Measurements from ENCODE around the gene SYNM.

DNA sequence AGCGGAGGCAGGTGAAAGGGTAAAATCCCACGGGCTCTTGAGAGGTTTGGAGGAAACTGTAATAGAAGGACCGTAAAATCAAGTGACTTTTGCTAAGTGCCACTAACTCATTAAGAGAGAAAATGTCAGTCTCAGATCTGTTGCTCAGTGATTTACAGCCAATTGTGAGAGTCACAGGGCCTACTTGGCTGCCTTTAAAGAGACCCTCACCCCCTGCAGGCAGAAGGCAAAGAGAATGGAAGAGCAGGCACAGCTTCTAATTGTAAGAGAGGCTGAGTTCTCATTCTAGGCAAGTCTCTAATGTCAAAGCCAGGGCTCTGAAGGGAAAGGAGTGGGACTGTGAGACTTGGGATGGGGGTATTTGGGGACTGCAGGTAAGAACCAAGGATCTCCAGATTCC, 9.3 kb upstream of the SYNM start:
- TF ChIP-seq POLR2AphosphoS5 (IDR thresholded peaks at IDR 0.05) (no peak), POLR2A (IDR thresholded peaks at IDR 0.05) (no peak), EP300 (IDR thresholded peaks at IDR 0.05; ENCODE audit: low read depth) (no peak)
- TF ChIP-seq, protein P1, sequence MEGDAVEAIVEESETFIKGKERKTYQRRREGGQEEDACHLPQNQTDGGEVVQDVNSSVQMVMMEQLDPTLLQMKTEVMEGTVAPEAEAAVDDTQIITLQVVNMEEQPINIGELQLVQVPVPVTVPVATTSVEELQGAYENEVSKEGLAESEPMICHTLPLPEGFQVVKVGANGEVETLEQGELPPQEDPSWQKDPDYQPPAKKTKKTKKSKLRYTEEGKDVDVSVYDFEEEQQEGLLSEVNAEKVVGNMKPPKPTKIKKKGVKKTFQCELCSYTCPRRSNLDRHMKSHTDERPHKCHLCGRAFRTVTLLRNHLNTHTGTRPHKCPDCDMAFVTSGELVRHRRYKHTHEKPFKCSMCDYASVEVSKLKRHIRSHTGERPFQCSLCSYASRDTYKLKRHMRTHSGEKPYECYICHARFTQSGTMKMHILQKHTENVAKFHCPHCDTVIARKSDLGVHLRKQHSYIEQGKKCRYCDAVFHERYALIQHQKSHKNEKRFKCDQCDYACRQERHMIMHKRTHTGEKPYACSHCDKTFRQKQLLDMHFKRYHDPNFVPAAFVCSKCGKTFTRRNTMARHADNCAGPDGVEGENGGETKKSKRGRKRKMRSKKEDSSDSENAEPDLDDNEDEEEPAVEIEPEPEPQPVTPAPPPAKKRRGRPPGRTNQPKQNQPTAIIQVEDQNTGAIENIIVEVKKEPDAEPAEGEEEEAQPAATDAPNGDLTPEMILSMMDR (IDR thresholded peaks at IDR 0.05) = no peak
